Measurements from ENCODE around the gene TMEM38B.
"Not testable (repeated sequence)": the region's sequence is repeated elsewhere in the genome, so short reads cannot be mapped to it uniquely, and the experiment has no call there.

The TMEM38B gene

GRCh38 chr9:105757496-105758251 is 63.3 kb downstream of the TMEM38B start:
- no peak overlapping the region for H3K4me3 ChIP-seq (ENCODE audit: low read length)
- no peak for DNase-seq (ENCODE audit: low read depth)
- no peak for TF ChIP-seq CTCF (conservative IDR thresholded peaks at IDR 0.05; ENCODE audit: low read depth, low read length)

- H3K4me3 ChIP-seq (ENCODE audit: low read length), result no peak overlapping the region
- no peak for TF ChIP-seq CTCF (conservative IDR thresholded peaks at IDR 0.05; ENCODE audit: low read depth, low read length)
- no peak for DNase-seq (ENCODE audit: low read depth)
These were observed 65.7 kb downstream of the TMEM38B start for GRCh38 chr9:105760053-105760452.

- H3K4me3 ChIP-seq (ENCODE audit: low read length); DNase-seq (ENCODE audit: low read depth): not testable (repeated sequence)
These were observed 88.5 kb downstream of the TMEM38B start for GRCh38 chr9:105782561-105783494.

- H3K4me3 ChIP-seq (ENCODE audit: low read length); DNase-seq (ENCODE audit: low read depth): not testable (repeated sequence)
These were observed 89.1 kb downstream of the TMEM38B start for GRCh38 chr9:105783495-105783872.

- not testable (repeated sequence) for H3K4me3 ChIP-seq (ENCODE audit: low read length); DNase-seq (ENCODE audit: low read depth)
These were observed 92.5 kb downstream of the TMEM38B start for GRCh38 chr9:105786796-105787195.

GRCh38 chr9:105816202-105816744 is 121.9 kb downstream of the TMEM38B start:
- TF ChIP-seq CTCF (conservative IDR thresholded peaks at IDR 0.05; ENCODE audit: low read depth, low read length), result no peak
- no peak overlapping the region for H3K4me3 ChIP-seq (ENCODE audit: low read length)
- no peak for DNase-seq (ENCODE audit: low read depth)

GRCh38 chr9:105816981-105817380 is 122.6 kb downstream of the TMEM38B start:
- no peak for TF ChIP-seq CTCF (conservative IDR thresholded peaks at IDR 0.05; ENCODE audit: low read depth, low read length)
- DNase-seq (ENCODE audit: low read depth), result no peak
- H3K4me3 ChIP-seq (ENCODE audit: low read length), result no peak overlapping the region

- H3K4me3 ChIP-seq (ENCODE audit: low read length), result no peak overlapping the region
- no peak for TF ChIP-seq CTCF (conservative IDR thresholded peaks at IDR 0.05; ENCODE audit: low read depth, low read length)
These were observed 124.6 kb downstream of the TMEM38B start for GRCh38 chr9:105818903-105819302.

More at GRCh38 chr9:105818903-105819302, 124.6 kb downstream of the TMEM38B start:
- DNase-seq (ENCODE audit: low read depth), result no peak

Measured in retinal pigment epithelial cell (primary cell).